ENCODE measurements around the gene ENAH.

DNA sequence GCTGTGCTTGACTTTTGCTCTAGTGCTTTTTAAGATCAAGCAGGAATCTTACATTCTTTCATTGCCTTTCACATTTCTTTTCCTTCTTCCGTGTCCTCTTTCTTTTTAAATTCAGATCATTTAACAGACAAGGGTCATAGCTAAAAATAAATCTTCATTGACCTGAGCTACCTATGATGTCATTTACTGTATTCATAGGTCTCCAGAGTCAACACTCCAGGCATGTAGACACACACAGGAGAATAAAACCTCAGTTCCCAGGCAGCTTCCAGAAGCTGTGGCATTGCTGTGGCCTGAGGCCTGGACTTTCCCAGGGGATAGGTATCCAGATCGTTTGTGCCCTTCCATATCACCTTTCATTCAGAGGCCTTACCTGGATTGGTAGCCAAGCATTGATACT lies 38.5 kb upstream of the ENAH start:
- TF ChIP-seq EZH2 (IDR thresholded peaks at IDR 0.05; ENCODE audit: borderline replicate concordance, low read length), result no peak
- TF ChIP-seq, protein P1, sequence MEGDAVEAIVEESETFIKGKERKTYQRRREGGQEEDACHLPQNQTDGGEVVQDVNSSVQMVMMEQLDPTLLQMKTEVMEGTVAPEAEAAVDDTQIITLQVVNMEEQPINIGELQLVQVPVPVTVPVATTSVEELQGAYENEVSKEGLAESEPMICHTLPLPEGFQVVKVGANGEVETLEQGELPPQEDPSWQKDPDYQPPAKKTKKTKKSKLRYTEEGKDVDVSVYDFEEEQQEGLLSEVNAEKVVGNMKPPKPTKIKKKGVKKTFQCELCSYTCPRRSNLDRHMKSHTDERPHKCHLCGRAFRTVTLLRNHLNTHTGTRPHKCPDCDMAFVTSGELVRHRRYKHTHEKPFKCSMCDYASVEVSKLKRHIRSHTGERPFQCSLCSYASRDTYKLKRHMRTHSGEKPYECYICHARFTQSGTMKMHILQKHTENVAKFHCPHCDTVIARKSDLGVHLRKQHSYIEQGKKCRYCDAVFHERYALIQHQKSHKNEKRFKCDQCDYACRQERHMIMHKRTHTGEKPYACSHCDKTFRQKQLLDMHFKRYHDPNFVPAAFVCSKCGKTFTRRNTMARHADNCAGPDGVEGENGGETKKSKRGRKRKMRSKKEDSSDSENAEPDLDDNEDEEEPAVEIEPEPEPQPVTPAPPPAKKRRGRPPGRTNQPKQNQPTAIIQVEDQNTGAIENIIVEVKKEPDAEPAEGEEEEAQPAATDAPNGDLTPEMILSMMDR (conservative IDR thresholded peaks at IDR 0.05 in 1 of 2, IDR thresholded peaks at IDR 0.05 in 1 of 2; ENCODE audit: extremely low read depth in 1 of 2, insufficient read depth in 1 of 2, low read depth in 1 of 2, low read length in 2 of 2), result no peak

Measured in mammary epithelial cell (primary cell).